ENCODE results near the gene CNTN2.

The CNTN2 gene

DNA sequence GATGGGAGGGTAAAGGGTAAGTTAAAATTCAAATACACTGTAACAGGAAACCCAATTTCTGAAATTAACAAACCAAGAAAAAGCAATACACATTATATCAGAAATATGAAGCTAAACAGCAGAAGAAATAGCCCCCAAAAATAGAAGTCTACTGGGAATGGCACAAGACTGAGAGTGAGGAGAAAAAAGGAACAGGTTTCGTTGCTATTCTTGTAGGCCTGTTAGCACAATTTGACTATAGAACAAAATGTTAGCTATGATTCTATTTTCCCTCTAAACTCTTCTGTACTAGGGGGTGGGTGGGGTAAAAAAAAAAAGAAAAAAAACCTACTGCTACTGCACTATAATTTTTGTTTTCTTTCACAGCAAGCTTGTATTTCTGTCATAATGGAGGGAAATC lies 66.3 kb downstream of the CNTN2 start:
- Histone ChIP-seq H3K27me3 (ENCODE audit: control insufficient read depth in 2 of 2, insufficient read depth in 2 of 2, low read length in 2 of 2) (no peaks in the 10 kb centered on the region), H3K4me1 (ENCODE audit: control insufficient read depth in 2 of 2, insufficient read depth in 2 of 2, low read length in 2 of 2) (no peaks in the 10 kb centered on the region), H3K4me3 (ENCODE audit: low read length in 2 of 2) (no peak overlapping the region), H3K36me3 (ENCODE audit: control insufficient read depth in 2 of 2, insufficient read depth in 2 of 2, low read length in 2 of 2) (peaks cover 24 to 45% of the 10 kb centered on the region in 2 donors), H3K9me3 (ENCODE audit: control insufficient read depth in 2 of 2, low read length in 2 of 2) (no peaks in the 10 kb centered on the region), H3K9ac (ENCODE audit: low read depth in 1 of 2, low read length in 2 of 2) (no peak overlapping the region), H3K27ac (ENCODE audit: low read depth in 2 of 2, low read length in 2 of 2) (no peak overlapping the region)

DNA sequence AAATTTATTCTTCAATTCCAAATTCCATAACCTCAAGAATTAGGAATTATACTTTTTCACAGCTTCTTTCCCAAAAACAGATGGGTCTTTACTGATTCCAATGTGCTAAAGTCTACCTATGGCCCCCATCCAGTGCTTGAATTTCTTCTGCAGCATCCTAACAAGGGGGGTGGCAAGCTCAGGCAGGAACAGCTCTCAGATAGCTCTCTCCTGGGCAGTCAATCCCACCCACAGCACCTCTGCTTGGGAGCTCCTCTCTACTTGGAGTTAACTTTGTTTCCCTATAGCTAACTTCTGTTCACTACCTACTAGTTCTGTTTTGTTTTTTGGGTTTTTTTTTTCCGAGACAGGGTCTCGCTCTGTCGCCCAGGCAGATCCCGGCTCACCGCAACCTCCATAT lies 66.7 kb downstream of the CNTN2 start:
- Histone ChIP-seq H3K9ac (ENCODE audit: low read depth in 1 of 2, low read length in 2 of 2) (no peak overlapping the region), H3K36me3 (ENCODE audit: control insufficient read depth in 2 of 2, insufficient read depth in 2 of 2, low read length in 2 of 2) (peaks cover 25 to 41% of the 10 kb centered on the region in 2 donors), H3K27me3 (ENCODE audit: control insufficient read depth in 2 of 2, insufficient read depth in 2 of 2, low read length in 2 of 2) (no peaks in the 10 kb centered on the region), H3K9me3 (ENCODE audit: control insufficient read depth in 2 of 2, low read length in 2 of 2) (no peaks in the 10 kb centered on the region), H3K4me1 (ENCODE audit: control insufficient read depth in 2 of 2, insufficient read depth in 2 of 2, low read length in 2 of 2) (no peaks in the 10 kb centered on the region), H3K27ac (ENCODE audit: low read depth in 2 of 2, low read length in 2 of 2) (no peak overlapping the region), H3K4me3 (ENCODE audit: low read length in 2 of 2) (no peak overlapping the region)

DNA sequence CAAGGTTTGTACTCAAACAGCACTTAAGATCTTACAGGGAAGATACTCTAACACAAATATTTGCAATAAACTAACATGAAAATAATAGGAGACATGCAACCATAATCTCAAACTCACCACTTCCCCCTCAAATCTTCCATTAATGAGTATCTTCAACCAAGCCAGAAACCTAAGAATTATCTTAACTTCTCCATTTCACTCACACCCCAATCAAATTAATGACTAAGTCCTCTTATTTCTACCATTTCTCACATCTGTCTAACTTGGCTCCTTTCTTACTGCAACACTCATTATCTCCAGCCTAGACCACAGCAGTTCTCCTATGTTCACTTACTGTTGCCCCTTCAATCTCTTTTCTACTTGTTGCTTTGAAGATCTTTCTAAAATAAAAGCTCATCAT lies 68.3 kb downstream of the CNTN2 start:
- H3K4me1 ChIP-seq (ENCODE audit: control insufficient read depth in 2 of 2, insufficient read depth in 2 of 2, low read length in 2 of 2) = no peaks in the 10 kb centered on the region
- H3K4me3 ChIP-seq (ENCODE audit: low read length in 2 of 2) = no peak overlapping the region
- no peaks in the 10 kb centered on the region for H3K27me3 ChIP-seq (ENCODE audit: control insufficient read depth in 2 of 2, insufficient read depth in 2 of 2, low read length in 2 of 2)
- no peak overlapping the region for H3K27ac ChIP-seq (ENCODE audit: low read depth in 2 of 2, low read length in 2 of 2)
- no peaks in the 10 kb centered on the region for H3K9me3 ChIP-seq (ENCODE audit: control insufficient read depth in 2 of 2, low read length in 2 of 2)
- H3K36me3 ChIP-seq (ENCODE audit: control insufficient read depth in 2 of 2, insufficient read depth in 2 of 2, low read length in 2 of 2) = peaks cover 17 to 32% of the 10 kb centered on the region in 2 donors
- no peak overlapping the region for H3K9ac ChIP-seq (ENCODE audit: low read depth in 1 of 2, low read length in 2 of 2)

DNA sequence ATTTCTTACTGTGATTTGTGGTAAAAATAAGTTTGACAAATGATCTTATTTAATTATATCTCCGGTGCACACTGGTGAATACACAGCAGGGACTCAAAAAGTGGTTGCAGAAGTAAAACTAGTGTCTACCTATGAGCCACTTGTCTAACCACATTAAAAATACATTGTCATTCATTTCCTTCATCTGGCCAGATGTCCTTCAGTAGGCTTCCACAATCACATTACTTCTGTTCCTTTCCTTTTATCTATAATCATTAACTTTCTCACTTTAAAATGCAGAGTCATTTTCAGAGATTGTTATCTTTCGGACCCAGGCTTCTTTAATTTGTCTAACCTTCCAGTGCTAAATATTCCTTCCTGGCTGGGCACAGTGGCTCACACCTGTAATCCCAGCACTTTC lies 75.7 kb downstream of the CNTN2 start:
- Histone ChIP-seq H3K27me3 (ENCODE audit: control insufficient read depth in 2 of 2, insufficient read depth in 2 of 2, low read length in 2 of 2) (no peaks in the 10 kb centered on the region), H3K9me3 (ENCODE audit: control insufficient read depth in 2 of 2, low read length in 2 of 2) (no peaks in the 10 kb centered on the region), H3K4me3 (ENCODE audit: low read length in 2 of 2) (no peak overlapping the region), H3K36me3 (ENCODE audit: control insufficient read depth in 2 of 2, insufficient read depth in 2 of 2, low read length in 2 of 2) (peaks cover 2 to 9% of the 10 kb centered on the region in 2 donors), H3K27ac (ENCODE audit: low read depth in 2 of 2, low read length in 2 of 2) (no peak overlapping the region), H3K9ac (ENCODE audit: low read depth in 1 of 2, low read length in 2 of 2) (no peak overlapping the region), H3K4me1 (ENCODE audit: control insufficient read depth in 2 of 2, insufficient read depth in 2 of 2, low read length in 2 of 2) (peaks cover 12 to 14% of the 10 kb centered on the region in 2 donors)

DNA sequence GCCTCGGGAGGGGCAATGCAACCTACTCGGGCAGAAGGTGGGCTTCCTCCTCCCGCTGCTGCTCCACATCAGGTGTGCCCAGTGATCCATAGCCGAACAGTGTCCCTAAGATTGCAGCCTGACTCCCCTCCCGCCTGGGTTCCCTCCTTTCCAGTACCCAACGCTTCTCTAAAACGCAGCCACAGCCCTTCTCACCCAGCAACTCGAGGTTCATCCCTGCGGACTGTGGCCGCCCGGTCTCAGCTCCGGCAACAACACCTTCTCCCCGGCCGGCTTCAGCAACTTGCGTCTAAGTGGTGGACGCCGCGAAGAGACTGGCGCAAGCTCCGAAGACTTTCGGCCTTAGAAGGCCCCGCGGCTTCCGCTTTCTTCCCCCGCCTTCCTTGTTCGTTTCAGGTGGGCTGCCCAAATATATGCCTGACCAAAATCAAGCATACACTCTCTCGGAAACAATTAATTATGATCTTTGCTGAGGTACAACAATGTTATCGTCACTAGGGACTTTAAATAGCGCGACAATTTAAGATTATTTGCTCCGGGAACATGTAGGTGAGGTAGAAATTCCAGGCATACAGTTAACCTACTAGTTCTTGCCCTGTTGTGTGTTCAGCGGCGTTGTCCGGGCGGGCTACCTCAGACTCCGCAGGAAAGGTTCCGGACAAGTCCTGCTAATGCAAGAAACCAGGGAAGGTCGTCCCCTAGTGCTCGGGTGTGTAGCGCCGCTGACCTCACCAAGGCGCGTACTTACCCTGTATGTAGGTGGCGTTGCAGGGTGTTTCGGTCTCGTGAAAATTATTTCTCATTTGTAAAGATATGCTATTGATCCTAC lies 78.9 kb downstream of the CNTN2 start, which contains the start of gene RBBP5:
TSS of gene RBBP5 (minus strand) at position 319 of the 829 bp plus-strand sequence. CDS start at position 214, 105 bp downstream.
- no peaks in the 10 kb centered on the region for H3K9me3 ChIP-seq (ENCODE audit: control insufficient read depth in 2 of 2, low read length in 2 of 2)
- H3K9ac ChIP-seq (ENCODE audit: low read depth in 1 of 2, low read length in 2 of 2) = peak within 1 kb of the TSS; percentile 85 to 99
- peak within 1 kb of the TSS; percentile 89 to 97 for H3K27ac ChIP-seq (ENCODE audit: low read depth in 2 of 2, low read length in 2 of 2)
- H3K4me3 ChIP-seq (ENCODE audit: low read length in 2 of 2) = peak within 1 kb of the TSS; percentile 84 to 100
- H3K4me1 ChIP-seq (ENCODE audit: control insufficient read depth in 2 of 2, insufficient read depth in 2 of 2, low read length in 2 of 2) = peaks cover 12 to 14% of the 10 kb centered on the region in 2 donors
- no peaks in the 10 kb centered on the region for H3K27me3 ChIP-seq (ENCODE audit: control insufficient read depth in 2 of 2, insufficient read depth in 2 of 2, low read length in 2 of 2)
- H3K36me3 ChIP-seq (ENCODE audit: control insufficient read depth in 2 of 2, insufficient read depth in 2 of 2, low read length in 2 of 2) = peaks cover 0 to 2% of the 10 kb centered on the region in 2 donors

DNA sequence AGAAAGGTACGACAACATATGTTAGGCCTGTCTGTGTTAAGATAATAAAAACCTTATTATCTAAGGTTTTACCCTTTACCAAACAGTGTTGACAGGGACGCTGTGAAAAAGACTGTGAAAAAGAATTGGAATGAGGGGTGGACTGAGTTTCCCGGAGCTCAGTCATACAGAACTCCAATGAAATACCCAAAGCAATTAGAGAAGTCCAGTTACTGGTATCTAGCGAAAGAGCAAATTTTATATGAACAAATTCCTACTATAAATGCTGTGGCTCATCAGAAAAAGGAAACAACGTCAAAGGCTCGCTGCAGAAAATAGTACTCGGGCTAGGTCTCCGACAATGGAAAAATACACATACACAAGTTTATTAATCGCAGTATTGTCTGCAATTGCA lies 79.5 kb downstream of the CNTN2 start:
- peak overlapping the region; percentile 84 to 100 for H3K4me3 ChIP-seq (ENCODE audit: low read length in 2 of 2)
- H3K27me3 ChIP-seq (ENCODE audit: control insufficient read depth in 2 of 2, insufficient read depth in 2 of 2, low read length in 2 of 2) = no peaks in the 10 kb centered on the region
- H3K27ac ChIP-seq (ENCODE audit: low read depth in 2 of 2, low read length in 2 of 2) = peak overlapping the region; percentile 89 to 97
- peaks cover 0 to 2% of the 10 kb centered on the region in 2 donors for H3K36me3 ChIP-seq (ENCODE audit: control insufficient read depth in 2 of 2, insufficient read depth in 2 of 2, low read length in 2 of 2)
- H3K9me3 ChIP-seq (ENCODE audit: control insufficient read depth in 2 of 2, low read length in 2 of 2) = no peaks in the 10 kb centered on the region
- H3K4me1 ChIP-seq (ENCODE audit: control insufficient read depth in 2 of 2, insufficient read depth in 2 of 2, low read length in 2 of 2) = peaks cover 12 to 14% of the 10 kb centered on the region in 2 donors
- peak overlapping the region; percentile 85 to 99 for H3K9ac ChIP-seq (ENCODE audit: low read depth in 1 of 2, low read length in 2 of 2)

DNA sequence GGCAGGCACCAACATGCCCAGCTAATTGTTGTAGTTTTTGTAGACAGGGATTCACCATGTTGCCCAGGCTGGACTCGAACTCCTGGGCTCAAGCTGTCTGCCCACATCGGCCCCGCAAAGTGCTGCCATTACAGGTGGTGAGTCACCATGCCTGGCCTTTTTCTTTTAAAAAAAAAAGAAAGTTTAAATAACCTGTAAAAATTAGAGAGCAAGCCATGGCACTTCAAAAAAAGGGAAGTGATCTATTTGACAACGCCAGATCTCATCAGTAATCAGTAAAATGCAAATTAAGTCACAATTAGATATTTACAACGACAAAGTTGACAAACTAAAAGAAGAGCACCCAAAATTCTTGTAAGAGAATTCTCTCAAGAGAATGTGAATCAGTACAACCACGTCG lies 81.7 kb downstream of the CNTN2 start:
- H3K36me3 ChIP-seq (ENCODE audit: control insufficient read depth in 2 of 2, insufficient read depth in 2 of 2, low read length in 2 of 2) = no peaks in the 10 kb centered on the region

DNA sequence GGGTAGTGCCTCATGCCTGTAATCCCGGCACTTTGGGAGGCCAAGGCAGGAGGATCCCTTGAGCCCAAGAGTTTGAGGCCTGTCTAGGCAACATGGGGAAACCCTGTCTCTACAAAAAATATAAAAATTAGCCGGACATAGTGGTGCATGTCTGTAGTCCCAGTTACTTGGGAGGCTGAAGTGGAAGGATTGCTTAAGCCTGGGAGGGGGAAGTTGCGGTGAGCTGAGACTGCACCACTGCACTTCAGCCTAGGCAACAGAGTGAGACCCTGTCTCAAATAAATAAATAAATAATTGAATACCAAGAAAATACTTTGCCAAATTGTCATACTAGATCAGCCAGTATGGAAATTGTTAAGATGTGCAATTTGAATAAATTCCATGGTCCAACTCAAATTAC lies 84.6 kb downstream of the CNTN2 start:
- Histone ChIP-seq H3K4me3 (ENCODE audit: low read length in 2 of 2) (no peak overlapping the region), H3K27ac (ENCODE audit: low read depth in 2 of 2, low read length in 2 of 2) (no peak overlapping the region), H3K27me3 (ENCODE audit: control insufficient read depth in 2 of 2, insufficient read depth in 2 of 2, low read length in 2 of 2) (no peaks in the 10 kb centered on the region), H3K4me1 (ENCODE audit: control insufficient read depth in 2 of 2, insufficient read depth in 2 of 2, low read length in 2 of 2) (no peaks in the 10 kb centered on the region), H3K36me3 (ENCODE audit: control insufficient read depth in 2 of 2, insufficient read depth in 2 of 2, low read length in 2 of 2) (no peaks in the 10 kb centered on the region), H3K9me3 (ENCODE audit: control insufficient read depth in 2 of 2, low read length in 2 of 2) (no peaks in the 10 kb centered on the region), H3K9ac (ENCODE audit: low read depth in 1 of 2, low read length in 2 of 2) (no peak overlapping the region)

More for the DNA sequence above, 81.7 kb downstream of the CNTN2 start:
- H3K27ac ChIP-seq (ENCODE audit: low read depth in 2 of 2, low read length in 2 of 2) = no peak overlapping the region
- peaks cover 10 to 12% of the 10 kb centered on the region in 2 donors for H3K4me1 ChIP-seq (ENCODE audit: control insufficient read depth in 2 of 2, insufficient read depth in 2 of 2, low read length in 2 of 2)
- H3K27me3 ChIP-seq (ENCODE audit: control insufficient read depth in 2 of 2, insufficient read depth in 2 of 2, low read length in 2 of 2) = no peaks in the 10 kb centered on the region
- no peak overlapping the region for H3K4me3 ChIP-seq (ENCODE audit: low read length in 2 of 2)
- H3K9ac ChIP-seq (ENCODE audit: low read depth in 1 of 2, low read length in 2 of 2) = no peak overlapping the region
- H3K9me3 ChIP-seq (ENCODE audit: control insufficient read depth in 2 of 2, low read length in 2 of 2) = no peaks in the 10 kb centered on the region

All from mucosa of rectum (tissue), 2 donors.